NCI-H69 (cell line): ENCODE results near the gene GTF2H3.
"Not testable (repeated sequence)": the region's sequence is repeated elsewhere in the genome, so short reads cannot be mapped to it uniquely, and the experiment has no call there.

Experiments used
- DNase-seq: peaks from one replicate; lab custom pipeline; 2025; lab: John Stamatoyannopoulos, UW

Gene GTF2H3

DNA sequence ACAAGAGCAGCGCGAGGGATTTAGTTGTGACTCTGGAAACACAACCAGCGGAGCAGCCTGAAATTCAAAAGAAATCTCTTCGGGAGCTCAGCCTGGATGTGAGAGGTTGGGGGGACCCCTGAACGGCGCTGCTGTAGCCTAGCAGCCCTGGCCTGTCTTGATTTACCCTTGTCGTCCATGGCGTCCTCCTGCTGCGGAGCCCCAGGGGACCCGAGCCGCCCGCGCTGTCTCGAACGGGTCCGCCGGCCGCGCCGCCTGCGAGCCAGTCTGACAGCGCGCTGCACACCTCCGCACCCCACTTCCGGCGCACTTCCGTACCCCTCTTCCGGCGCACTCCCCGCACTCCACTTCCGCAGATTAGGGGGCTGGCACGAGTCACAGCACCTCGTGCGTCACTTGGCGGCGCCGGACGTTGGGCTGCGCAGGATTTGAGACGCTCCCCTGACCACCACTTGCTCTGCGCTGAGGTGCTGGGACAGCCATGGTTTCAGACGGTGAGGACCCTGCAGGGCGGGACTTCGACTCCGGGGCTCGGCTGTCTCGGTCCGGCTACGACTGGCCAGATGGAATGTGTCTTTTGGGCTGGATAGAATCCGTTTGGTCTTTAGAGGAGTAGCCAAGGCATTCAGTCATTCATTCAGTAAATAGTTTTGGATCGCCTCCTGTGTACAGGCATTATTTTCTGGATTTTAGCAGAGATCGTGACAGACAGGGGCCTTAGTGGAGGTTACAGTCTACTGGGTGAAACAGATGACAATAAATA, at the start of gene GTF2H3, which contains the start of gene EIF2B1:
Gene GTF2H3 (plus strand): TSS at position 451 of the 763 bp plus-strand sequence. CDS start 31 bp downstream, at position 482.
Gene EIF2B1 (minus strand): TSS at position 308 of the 763 bp plus-strand sequence. CDS start 129 bp downstream, at position 179.
- DNase-seq, result peak; percentile 99

DNA sequence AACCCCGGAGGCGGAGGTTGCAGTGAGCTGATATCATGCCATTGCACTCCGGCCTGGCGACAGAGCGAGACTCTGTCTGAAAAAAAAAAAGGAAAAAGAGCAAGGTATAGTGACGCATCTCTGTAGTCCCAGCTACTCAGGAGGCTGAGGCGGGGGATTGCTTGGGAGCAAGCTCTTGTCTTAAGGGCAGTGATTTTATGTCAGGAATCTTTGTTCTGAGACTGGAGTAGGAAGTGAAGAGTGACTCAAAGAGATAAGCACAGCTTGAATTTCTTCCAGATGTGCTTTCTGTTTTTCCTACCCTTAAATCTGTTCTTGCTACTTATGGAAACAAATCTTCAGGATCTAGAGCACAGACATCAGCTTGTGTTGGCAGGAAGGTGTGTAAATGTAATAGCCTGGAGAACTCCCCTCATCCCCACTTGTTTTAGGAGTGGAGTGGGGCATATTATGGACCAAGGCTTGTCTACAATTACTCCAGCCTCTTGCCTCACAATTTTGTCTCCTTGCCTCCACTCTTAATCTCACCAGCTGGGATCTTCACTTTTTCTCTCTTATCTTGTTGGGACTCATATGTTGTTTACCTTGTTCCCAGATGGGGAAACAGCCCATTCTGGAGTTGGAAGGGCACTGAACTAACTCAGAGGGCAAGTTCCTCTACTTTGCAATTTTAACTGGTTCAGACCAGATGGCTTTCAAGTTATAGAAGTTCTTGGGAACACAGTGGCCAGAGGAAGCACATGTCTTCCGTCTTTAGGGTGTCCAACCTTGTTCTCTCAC, 41.7 kb upstream of the GTF2H3 start:
- no peak for DNase-seq

DNA sequence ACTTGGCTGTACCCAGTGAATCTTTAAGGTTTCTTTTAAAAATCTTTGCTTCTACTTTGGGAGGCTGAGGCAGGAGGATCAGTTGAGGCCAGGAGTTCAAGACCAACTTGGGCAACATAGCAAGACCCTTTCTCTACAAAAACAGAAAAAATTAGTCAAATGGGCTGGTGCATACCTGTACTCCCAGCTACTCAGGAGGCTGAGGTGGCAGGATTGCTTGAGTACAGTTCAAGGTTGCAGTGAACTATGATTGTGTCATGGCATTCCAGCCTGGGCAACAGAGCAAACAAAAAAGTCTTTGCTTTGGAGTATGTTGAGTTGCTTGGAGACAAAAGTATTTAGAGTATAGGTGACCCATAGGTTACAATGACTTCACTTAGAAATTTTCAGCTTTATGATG, 37.9 kb upstream of the GTF2H3 start:
- DNase-seq, result no peak

DNA sequence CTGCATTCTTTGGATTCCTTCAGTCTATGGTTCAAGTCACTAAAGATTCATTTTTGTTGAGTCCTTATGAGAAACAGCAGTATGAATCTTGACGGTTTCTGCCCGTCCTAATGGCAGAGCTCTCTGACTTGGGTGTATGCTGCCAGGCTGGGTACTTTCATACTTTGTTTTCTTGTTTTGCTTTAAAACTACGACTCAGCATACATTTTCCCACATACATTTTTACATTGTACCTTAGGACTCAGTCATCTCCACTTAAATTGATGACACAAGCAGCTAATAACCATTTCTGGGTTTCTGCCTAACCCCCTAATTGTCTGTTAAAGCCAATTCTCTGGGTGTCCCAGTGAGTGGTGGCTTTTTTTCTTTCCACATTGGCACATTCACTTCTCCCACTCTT, 36.5 kb upstream of the GTF2H3 start:
- no peak for DNase-seq

DNA sequence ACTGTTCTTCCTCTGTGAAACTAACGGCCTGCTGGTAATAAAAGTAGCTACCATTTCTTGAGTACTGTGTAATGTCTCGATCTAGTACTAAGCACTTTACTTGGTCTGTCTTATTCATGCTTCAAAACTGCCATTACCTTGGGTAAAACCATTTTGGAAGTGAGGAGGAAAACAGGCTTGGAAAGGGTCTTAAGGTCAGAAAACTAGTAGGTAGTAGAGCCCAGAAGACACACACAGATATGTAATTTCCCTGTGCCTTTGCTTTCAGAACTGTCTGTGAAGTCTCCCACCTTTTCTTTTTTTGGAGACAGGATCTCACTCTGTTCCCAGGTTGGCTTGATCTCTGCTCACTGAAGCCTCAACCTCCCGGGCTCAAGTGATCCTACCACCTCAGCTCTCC, 35.1 kb upstream of the GTF2H3 start:
- no peak for DNase-seq

DNA sequence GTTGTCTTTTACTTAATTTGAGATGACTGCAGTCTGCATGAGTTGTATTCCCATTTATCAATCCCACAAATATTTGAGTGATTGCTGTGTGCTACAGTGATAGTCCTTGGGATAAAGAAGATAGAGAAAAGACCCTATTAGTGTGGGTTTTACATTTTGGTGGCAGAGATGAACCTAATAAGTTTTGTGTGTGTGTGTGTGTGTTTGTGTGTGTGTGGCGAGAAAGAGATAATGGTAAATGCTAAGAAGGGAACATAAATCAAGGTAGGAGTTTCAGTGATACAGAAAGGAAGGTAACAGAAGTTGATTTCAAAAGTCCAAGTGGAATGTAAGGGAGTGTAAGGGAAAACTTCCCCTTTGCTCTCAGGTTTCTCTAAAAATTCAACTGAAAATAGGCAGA, 34.3 kb upstream of the GTF2H3 start:
- no peak for DNase-seq

DNA sequence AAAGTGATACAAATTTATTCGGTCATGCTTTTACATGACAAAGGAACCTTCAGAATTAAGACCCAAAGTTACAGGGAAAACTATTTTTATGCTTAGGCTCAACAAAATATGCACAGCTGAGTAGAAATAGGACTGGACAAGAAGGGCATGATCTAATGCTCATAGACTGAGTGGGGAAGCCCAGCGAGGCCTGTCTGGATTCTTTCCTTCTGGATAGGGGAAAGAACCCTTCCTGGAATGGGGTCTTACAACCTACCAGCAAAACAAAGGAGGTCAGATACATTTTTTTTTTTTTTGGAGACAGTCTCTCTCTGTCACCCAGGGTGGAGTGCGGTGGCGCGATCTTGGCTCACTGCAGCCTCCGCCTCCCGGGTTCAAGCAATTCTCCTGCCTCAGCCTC, 33.9 kb upstream of the GTF2H3 start:
- no peak for DNase-seq

DNA sequence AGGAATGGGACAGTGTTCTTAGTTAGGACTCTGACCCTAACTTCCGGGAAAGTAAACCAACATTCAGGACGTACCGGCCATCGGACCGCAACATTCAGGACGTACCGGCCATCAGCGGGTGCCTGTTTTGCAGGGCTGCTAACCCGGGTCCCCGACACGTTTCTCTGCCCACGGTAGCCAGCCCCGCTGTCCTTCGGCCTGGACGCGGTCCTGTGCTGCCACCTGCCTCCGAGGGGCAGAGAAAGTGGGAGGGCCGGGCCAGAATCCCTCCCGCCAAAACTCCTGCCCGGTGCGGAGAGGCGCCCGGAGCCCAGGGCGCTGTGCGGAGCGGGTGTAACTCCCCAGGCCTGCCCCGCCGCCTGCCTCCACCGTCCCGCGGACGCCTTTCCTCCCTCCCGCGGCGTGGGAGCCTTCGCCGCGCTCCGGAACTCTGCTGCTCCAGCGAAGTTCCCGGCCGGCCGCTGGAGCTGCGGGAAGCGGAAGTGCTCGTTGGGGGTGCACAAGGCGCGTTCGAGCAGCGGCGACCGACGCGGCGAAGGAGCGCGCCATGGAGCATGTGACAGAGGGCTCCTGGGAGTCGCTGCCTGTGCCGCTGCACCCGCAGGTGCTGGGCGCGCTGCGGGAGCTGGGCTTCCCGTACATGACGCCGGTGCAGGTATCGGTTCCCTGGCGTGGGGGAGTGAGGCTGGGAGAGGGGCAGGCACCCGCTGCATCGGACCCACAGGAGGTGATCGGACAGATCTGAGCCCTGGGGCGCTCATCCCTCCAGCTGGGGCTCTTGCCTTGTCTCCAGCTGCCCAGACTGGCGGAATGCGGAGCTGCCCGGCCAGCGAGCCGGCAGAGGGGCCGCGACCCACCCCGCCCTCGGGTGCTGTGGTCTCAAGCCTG, 31.8 kb upstream of the GTF2H3 start, which contains the start of gene DDX55:
Gene DDX55 (plus strand): TSS at position 498 of the 888 bp plus-strand sequence. CDS start 50 bp downstream, at position 548.
- DNase-seq, result peak; percentile 93

DNA sequence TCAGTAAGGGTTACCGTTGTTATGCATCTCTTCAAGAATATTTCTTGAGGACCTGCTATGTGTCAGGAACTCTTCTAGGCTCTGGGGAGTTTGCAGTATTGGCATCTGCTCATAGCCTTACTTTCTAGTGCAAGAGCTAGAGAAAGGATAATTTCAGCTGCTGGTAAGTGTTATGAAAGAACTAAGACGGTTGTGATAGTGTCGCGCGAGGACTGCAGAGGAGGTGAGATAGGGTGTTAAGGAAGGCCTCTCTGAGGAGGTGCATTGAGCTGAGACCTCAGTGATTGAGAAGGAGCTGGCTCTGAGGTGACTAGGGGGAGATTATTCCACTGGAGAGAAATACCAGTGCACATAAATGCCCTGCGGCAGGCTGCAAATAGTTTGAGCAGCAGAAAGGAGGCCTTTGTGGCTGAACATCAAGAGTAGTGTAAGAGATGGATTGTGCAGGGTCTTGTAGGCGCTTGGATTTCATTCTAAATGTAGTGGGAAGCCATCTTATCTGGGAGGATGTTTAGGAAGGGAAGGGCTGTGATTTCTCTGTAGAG, 30.9 kb upstream of the GTF2H3 start:
- DNase-seq, result peak; percentile 26

DNA sequence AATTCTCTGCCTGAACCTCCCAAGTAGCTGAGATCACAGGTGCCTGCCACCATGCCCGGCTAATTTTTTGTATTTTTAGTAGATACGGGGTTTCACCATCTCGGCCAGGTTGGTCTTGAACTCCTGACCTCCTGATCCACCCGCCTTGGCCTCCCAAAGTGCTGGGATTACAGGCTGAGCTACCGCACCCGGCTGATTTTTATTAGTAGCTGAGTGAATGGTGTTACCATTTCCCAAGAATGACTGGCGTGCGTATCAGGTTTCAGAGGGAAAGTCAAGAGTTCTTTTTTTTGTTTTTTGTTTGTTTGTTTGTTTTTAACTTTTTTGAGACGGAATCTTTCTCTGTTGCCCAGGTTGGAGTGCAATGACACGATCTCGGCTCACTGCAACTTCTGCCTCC, 30.1 kb upstream of the GTF2H3 start:
- DNase-seq, result not testable (repeated sequence)

DNA sequence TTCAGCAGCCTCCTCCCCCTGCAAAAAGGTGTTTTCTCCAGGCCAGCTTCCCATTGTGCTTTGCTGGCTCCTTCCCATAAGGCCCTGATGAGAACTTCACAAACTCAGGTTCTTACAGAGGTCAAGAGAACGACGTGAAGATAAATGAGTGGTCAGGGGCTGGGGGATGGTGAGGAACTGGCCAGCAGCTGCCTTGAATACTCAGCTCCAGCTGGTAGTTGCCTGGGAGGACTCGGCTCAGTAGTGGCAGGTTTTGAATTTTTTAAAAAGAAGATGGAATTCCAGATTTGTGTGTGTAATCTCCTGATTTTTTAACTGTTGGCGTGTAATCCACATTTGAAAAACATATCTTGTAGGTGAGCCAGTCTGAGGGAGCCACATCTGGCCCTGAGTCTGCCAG, 25.9 kb upstream of the GTF2H3 start:
- DNase-seq, result no peak

DNA sequence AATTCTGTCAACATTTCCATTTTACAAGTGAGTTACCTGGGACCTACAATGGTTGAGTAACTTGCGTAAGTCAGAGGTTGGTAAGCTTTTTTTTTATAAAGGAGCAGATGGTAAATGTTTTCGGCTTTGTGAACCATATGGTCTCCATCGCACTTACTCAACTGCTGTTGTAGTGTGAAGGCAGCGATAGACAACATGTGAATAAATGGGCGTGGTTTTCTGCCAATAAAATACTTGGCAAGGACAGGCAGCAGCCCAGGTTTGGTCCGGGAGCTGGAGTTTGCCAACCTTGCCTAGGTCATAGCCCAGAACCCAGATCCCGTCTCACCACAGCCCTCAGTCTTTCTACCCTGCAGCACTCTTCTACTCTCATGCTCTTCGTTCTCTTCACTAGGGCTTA, 25.4 kb upstream of the GTF2H3 start:
- no peak for DNase-seq

DNA sequence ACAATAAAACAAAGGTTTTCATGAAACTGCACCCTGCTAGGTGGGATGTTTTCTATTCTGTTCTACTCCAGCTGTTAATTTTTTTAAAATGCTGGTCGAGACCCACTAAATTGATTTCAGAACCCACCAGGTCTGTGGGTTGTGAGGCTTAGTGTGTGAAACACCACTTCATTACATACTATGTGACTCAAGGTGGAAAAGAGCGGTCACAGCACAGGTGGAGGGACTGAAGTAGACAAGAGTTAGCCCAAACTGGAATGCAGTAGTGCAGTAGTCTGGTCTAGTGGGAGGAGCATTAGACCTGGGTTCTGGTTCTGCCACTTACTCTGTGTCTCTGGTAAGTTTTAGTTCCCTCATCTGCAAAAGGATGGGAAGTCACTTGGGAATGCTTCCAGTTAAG, 19.5 kb upstream of the GTF2H3 start:
- no peak for DNase-seq

DNA sequence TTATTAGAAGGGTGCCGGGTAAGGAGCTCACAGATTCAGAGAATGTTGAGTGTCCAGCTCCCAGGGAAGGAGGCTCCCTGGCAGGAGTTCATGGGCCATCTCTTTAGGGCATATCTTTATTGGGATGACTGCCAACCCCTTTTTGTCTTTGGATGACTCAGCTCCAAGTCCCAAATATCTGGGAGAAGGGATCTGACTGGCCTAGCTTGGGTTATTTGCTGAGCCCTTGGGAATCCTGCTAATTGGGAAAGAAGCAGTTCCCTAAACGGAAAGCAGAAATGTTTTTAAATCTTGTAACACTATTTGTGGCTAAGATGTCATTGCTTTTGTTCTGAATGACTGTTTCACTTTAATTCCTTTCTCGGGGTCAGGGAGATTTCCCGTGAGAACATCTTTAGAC, 19.1 kb upstream of the GTF2H3 start:
- DNase-seq, result no peak

DNA sequence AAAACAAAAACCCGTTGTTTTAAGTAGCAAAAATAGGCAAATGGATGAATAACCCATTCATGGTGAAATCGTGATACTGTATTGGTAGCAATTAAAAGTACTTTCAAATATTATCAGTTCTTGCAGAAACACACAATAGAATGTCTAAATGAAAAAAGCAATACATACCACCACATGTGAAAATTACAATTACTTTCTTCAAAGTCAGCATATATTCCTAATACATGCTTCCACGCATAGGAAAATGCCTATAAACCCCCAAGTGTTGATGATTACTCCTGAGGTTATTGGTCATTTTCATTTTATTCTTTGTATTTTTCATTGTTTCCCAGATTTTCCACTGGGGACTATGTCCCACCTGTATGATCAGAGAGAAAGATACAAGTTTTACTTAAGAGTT, 16.5 kb upstream of the GTF2H3 start:
- DNase-seq, result no peak

DNA sequence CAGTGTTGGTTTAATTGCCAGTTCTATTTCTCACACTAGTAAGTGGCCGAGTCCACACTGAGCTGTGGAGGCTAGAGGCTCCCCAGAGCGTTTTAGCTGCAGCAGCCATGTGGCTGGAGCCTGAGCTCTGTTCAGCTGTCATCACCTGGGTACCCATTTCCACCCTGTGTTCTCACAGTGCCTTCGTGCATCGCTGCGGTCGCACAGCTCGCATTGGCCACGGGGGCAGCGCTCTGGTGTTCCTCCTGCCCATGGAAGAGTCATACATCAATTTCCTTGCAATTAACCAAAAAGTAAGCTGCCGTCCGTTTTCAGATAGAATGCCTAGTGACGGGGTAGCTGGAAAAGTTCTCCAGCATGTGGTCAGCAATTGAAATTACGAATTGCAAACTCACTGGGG, 16.0 kb upstream of the GTF2H3 start:
- no peak for DNase-seq

DNA sequence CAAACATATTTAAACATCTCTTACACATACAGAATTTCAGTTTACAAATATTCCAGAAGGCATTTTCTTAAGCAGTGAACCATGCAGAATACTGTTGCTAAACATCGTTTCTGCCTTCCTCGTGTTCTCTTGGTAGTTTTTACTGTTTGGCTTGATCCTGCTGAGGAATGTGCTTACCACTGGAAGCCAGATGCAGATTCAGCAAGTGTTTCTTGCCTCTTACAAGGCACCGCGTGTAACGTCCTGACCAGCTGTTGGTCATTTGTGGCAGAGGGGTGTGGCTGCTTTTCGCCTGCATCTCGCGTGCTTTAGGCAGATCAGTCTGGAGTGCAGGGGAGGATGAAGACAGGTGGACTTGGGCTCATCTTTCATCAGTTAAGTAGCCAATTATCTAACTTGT, 12.5 kb upstream of the GTF2H3 start:
- no peak for DNase-seq

DNA sequence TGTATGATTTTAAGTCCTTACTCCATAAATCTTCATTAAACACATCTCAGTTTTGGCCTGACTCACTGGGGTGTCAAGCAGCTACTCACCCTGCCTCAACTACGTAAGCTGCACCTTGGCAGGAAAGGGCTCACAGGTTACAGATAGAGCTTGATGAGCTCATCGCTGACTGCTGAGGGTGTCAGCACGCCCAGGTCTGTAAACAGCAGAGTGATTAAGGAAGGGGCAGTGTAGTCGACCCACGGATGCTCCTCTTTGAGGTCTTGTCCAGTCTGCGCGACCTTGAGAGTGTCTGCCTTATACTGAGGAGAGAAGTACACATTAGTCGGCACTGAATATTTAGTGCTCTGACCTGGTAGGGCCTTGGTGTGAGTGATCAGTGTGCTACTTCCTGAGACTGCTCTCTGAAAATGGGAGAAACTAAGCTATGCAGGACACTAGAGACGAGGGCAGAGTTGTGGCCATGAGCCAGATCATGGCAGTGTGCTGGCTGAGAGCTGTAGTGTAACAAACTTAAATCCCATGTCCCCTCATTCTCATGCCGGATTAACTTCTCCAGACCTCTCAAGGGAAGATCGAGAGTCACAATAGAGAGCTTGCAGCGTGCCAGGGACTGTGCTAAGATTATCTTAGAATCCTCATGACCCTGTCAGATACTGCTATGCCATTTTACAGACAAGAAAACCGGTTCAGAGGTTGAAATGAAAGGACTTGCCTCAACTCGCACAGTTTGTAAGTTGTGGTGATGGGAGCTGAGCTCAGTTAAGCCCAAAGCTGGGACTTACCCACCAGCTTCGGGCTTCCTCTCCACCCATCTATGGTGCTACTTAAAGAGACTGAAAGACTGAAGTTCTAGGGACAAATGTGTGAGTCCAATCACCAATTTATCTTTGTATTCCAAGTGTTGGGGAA, 11.8 kb upstream of the GTF2H3 start:
- DNase-seq, result no peak

DNA sequence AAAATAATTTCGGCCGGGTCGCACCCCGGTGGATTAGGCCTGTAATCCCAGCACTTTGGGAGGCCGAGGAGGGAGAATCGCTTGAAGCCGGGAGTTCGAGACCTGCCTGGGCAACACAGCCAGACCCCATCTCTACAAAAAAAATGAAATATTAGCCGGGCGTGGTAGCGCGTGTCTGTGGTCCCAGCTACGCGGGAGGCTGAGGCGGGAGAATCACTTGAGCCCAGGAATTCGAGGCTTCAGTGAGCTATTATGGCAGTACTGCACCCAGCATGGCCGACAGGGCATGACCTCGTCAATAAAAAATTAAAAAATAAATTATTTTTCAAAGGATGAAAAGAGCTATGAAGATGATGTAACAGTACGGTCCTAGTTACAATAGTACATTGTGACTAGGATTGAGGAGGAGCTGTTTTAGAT, 523 bp downstream of the GTF2H3 start:
- DNase-seq, result peak; percentile 10

DNA sequence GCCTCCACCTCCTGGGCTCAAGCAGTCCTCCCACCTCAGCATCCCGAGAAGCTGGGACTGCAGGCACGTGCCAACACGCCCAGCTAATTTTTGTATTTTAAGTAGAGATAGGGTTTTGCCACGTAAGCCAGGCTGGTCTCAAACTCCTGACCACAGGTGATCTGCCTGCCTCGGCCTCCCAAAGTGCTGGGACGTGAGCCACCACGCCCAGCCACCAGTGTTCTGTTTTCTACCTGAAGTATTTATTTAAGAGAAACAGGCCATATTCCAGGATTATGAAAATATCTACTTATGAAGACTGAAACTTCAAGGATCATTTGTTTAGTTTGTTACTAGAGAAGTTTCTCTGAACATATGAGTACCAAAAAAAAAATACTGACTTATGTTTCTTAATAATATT, 10.3 kb downstream of the GTF2H3 start:
- DNase-seq, result no peak

DNA sequence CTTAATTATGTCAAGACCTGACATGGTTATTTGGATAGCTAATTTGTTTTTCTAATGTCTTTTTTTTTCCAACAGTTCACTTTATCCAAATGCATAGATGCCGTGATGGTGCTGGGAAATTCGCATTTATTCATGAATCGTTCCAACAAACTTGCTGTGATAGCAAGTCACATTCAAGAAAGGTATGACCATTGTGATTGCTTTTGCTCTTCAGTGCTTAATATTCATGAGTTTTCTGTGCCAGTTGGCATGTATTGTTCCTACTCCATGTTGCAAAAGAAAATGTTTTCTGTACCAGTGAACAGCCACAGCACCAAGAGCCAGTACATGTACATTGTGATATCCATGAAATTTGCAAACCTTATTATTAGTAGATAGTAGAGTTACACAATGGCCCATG, 11.8 kb downstream of the GTF2H3 start:
- DNase-seq, result no peak
